Activated CD4-positive, alpha-beta T cell treated with anti-CD3 and anti-CD28 coated beads for 36 hours (primary cell): ENCODE data around the gene AKAP8. TPM values are rescaled to one million over a fixed set of nuclear protein-coding genes. Genes with fewer than 3 reads are reported as not detected.
A peak's percentile ranks its signal among the peaks of the same experiment; 100 is the strongest.
"Not testable (repeated sequence)": the region's sequence is repeated elsewhere in the genome, so short reads cannot be mapped to it uniquely, and the experiment has no call there.

Experiments
- ATAC-seq: fragments of 200-7000 bp; cut with Tn5 transposase; one replicate; pipeline ENCODE4 v1.10.0; 2021; ENCODE audit warnings: mild to moderate bottlenecking, moderate library complexity
- CTCF ChIA-PET: fragments of 350-600 bp; sonication (Branson Sonifier 250); formaldehyde crosslinking; loops from one replicate; lab custom pipeline; 2021; ENCODE audit warnings: antibody characterized with exemption; lab: Charles Lee
- POLR2A ChIA-PET: fragments of 350-600 bp; sonication (Branson Sonifier 250); formaldehyde crosslinking; loops from one replicate; lab custom pipeline; 2021; ENCODE audit warnings: antibody characterized with exemption, inconsistent platforms; lab: Charles Lee
- DNase-seq: peaks from one replicate; pipeline ENCODE4 v3.0.0-alpha.2; 2020
- H3K27ac Mint-ChIP-seq: one replicate; pipeline ENCODE4 v1.8.0; 2021; ENCODE audit warnings: mixed read lengths
- H3K27me3 Mint-ChIP-seq: one replicate; pipeline ENCODE4 v1.8.0; 2021; ENCODE audit warnings: mixed read lengths
- H3K36me3 Mint-ChIP-seq: one replicate; pipeline ENCODE4 v1.8.0; 2021; ENCODE audit warnings: low read depth, mixed read lengths
- H3K4me1 Mint-ChIP-seq: one replicate; pipeline ENCODE4 v1.8.0; 2021; ENCODE audit warnings: mixed read lengths
- H3K4me3 Mint-ChIP-seq: one replicate; pipeline ENCODE4 v1.8.0; 2021; ENCODE audit warnings: mild to moderate bottlenecking, moderate library complexity, mixed read lengths
- H3K9me3 Mint-ChIP-seq: one replicate; pipeline ENCODE4 v1.8.0; 2021; ENCODE audit warnings: low read depth, mixed read lengths
- intact Hi-C, 2 experiments: fragments of 100-400 bp; cut with DNase I in 1 of 2; cut with micrococcal nuclease in 1 of 2; formaldehyde crosslinking; loops; one replicate each; pipeline versions ENCODE4 v1.14.2 to v1.15.1; 2022 to 2024; cut with DNase I, micrococcal nuclease
- total RNA-seq, 2 experiments: library from RNA; stranded (reverse); gene quantifications; one replicate each; pipeline ENCODE4 v1.2.3, GENCODE V29; 2021

The AKAP8 gene
- total RNA-seq, 2 experiments from 2014 or later, result 47.9 to 54.3 TPM

GRCh38 chr19:15363048-15363447 is 16.5 kb downstream of the AKAP8 start:
- H3K27me3 Mint-ChIP-seq, CTCF ChIA-PET, intact Hi-C loops, H3K4me3 Mint-ChIP-seq, H3K4me1 Mint-ChIP-seq, POLR2A ChIA-PET, DNase-seq, H3K27ac Mint-ChIP-seq, H3K9me3 Mint-ChIP-seq, ATAC-seq: not testable (repeated sequence)
- peaks cover 59% of the 10 kb centered on the region for H3K36me3 Mint-ChIP-seq

DNA sequence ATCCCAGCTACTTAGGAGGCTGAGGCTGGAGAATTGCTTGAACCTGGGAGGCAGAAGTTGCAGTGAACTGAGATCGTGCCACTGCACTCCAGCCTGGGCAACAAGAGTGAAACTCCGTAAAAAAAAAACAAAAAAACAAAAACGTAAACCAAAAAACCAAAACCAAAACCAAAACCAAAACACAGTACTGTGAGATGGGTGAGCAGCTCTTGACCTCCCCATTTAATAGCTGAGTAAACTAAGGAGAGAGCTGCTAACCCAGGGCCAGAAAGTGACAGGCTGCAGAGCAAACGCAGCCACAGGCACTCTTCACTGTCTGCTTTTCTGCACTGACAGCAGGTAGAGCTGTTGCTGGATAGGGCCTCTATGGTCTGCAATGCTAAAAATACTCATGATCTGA is 19.6 kb downstream of the AKAP8 start:
- H3K4me3 Mint-ChIP-seq, intact Hi-C loops, H3K27me3 Mint-ChIP-seq, H3K27ac Mint-ChIP-seq, H3K9me3 Mint-ChIP-seq, H3K4me1 Mint-ChIP-seq, DNase-seq: not testable (repeated sequence)
- CTCF ChIA-PET, result interaction anchor here (0.6 to 0.8 kb wide), 3 partner anchors 29 to 1107 kb away, joined by 3 to 6 read pairs (median 3); no protein-coding TSS in a partner anchor
- peak; percentile 53 for ATAC-seq
- POLR2A ChIA-PET, result interaction anchor here (0.6 kb wide), 1 partner anchor 710 kb away, joined by 3 read pairs; no protein-coding TSS in a partner anchor
- H3K36me3 Mint-ChIP-seq, result peaks cover 56% of the 10 kb centered on the region

- Mint-ChIP-seq H3K36me3 (peaks cover 62% of the 10 kb centered on the region), H3K4me3 (no peak overlapping the region), H3K27ac (peak overlapping the region; percentile 63), H3K9me3 (no peaks in the 10 kb centered on the region), H3K27me3 (no peaks in the 10 kb centered on the region), H3K4me1 (no peaks in the 10 kb centered on the region)
- DNase-seq (no peak), ATAC-seq (no peak)
- intact Hi-C loops, result no loop called here
- ChIA-PET POLR2A (interaction anchor here (0.6 to 1.2 kb wide), 3 partner anchors 19 to 493 kb away, joined by 3 to 4 read pairs (median 3); no protein-coding TSS in a partner anchor), CTCF (interaction anchor here (0.6 kb wide), 1 partner anchor 108 kb away, joined by 3 read pairs; no protein-coding TSS in a partner anchor)
Measured at GRCh38 chr19:15358918-15359317, 20.7 kb downstream of the AKAP8 start.

DNA sequence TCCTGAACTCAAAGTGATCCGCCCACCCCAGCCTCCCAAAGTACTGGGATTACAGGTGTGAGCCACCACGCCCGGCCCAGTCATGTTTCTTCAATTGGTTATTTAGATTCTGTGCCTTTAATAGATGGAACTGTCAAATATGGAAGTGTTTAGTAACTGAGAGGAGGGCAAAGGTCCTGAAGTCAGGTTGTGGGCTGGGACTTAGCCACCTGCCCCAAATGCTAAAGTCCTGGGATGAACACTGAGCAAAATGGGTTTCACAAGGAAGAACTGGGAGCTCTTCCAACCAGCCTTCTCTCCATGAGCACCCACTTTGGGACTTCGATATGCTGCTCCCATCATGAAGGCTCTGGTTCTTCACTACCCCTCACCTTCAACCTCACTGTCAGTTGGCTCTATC is 21.7 kb downstream of the AKAP8 start:
- no peak overlapping the region for H3K4me3 Mint-ChIP-seq
- POLR2A ChIA-PET, result interaction anchor here (0.6 kb wide), 2 partner anchors 10 to 24 kb away, joined by 3 read pairs; no protein-coding TSS in a partner anchor
- H3K27ac Mint-ChIP-seq, result peak overlapping the region; percentile 3
- no peak for ATAC-seq
- no peaks in the 10 kb centered on the region for H3K27me3 Mint-ChIP-seq
- CTCF ChIA-PET, result interaction anchor here (0.6 to 0.9 kb wide), 2 partner anchors 153 to 203 kb away, joined by 3 read pairs; no protein-coding TSS in a partner anchor
- intact Hi-C loops, result no loop called here
- peaks cover 61% of the 10 kb centered on the region for H3K36me3 Mint-ChIP-seq
- no peak for DNase-seq
- H3K9me3 Mint-ChIP-seq, result no peaks in the 10 kb centered on the region
- no peaks in the 10 kb centered on the region for H3K4me1 Mint-ChIP-seq

GRCh38 chr19:15354566-15355296 is 24.9 kb downstream of the AKAP8 start:
- intact Hi-C loops, result no loop called here
- Mint-ChIP-seq H3K9me3 (no peaks in the 10 kb centered on the region), H3K27me3 (no peaks in the 10 kb centered on the region), H3K36me3 (peaks cover 44% of the 10 kb centered on the region), H3K4me3 (no peak overlapping the region), H3K4me1 (no peaks in the 10 kb centered on the region), H3K27ac (no peak overlapping the region)
- DNase-seq (no peak), ATAC-seq (no peak)
- ChIA-PET POLR2A (interaction anchor here (0.6 kb wide), 1 partner anchor 21 kb away, joined by 4 read pairs; no protein-coding TSS in a partner anchor), CTCF (no interaction called here)

- Mint-ChIP-seq H3K4me1 (no peaks in the 10 kb centered on the region), H3K27ac (peak overlapping the region; percentile 17), H3K4me3 (no peak overlapping the region), H3K27me3 (no peaks in the 10 kb centered on the region), H3K36me3 (peaks cover 38% of the 10 kb centered on the region), H3K9me3 (no peaks in the 10 kb centered on the region)
- ChIA-PET POLR2A (interaction anchor here (0.6 kb wide), 1 partner anchor 20 kb away, joined by 4 read pairs; no protein-coding TSS in a partner anchor), CTCF (interaction anchor here (0.5 kb wide), 1 partner anchor 113 kb away, joined by 4 read pairs; no protein-coding TSS in a partner anchor)
- DNase-seq (no peak), ATAC-seq (no peak)
- intact Hi-C loops, result no loop called here
Measured at GRCh38 chr19:15353908-15354307, 25.7 kb downstream of the AKAP8 start.

GRCh38 chr19:15352535-15352934 is 27.1 kb downstream of the AKAP8 start:
- ChIA-PET POLR2A (interaction anchor here (1.6 kb wide), 1 partner anchor 19 kb away, joined by 8 read pairs; no protein-coding TSS in a partner anchor), CTCF (interaction anchor here (0.6 to 1.1 kb wide), 2 partner anchors 26 to 250 kb away, joined by 3 to 6 read pairs; no protein-coding TSS in a partner anchor)
- DNase-seq, H3K27me3 Mint-ChIP-seq, H3K27ac Mint-ChIP-seq, H3K4me1 Mint-ChIP-seq, H3K4me3 Mint-ChIP-seq, ATAC-seq, H3K9me3 Mint-ChIP-seq, intact Hi-C loops: not testable (repeated sequence)
- peaks cover 26% of the 10 kb centered on the region for H3K36me3 Mint-ChIP-seq

DNA sequence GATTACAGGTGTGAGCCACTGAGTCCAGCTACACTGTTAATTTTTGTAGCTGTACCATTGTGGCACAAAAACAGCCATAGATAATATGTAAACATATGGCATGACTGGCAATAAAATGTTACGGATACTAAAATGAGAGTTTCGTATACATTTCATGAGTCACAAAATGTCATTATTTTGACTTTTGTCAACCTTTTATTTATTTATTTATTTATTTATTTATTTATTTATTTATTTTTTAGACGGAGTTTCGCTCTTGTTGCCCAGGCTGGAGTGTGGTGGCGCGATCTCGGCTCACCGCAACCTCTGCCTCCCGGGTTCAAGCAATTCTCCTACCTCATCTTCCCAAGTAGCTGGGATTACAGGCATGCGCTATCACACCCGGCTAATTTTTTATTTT is 38.3 kb downstream of the AKAP8 start:
- H3K4me3 Mint-ChIP-seq, H3K27me3 Mint-ChIP-seq, intact Hi-C loops, H3K9me3 Mint-ChIP-seq, ATAC-seq, H3K4me1 Mint-ChIP-seq, H3K27ac Mint-ChIP-seq, DNase-seq, CTCF ChIA-PET, H3K36me3 Mint-ChIP-seq, POLR2A ChIA-PET: not testable (repeated sequence)

DNA sequence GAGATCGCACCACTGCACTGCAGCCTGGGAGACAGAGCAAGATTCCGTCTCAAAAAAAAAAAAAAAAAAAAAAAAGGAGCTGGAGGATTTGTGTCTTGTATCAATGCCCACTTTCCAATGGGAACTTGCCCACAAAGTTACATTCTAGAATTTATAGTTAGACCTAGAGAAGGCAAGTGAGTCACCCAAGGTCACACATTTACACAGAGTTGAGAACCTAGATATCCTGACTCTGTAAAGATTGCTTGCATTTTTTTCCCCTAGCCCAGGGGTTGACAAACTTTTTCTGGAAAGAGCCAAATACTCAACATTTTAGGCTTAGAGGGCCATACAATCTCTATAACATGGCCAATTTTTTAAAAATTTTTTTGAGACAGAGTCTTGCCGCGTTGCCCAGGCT is 39.5 kb downstream of the AKAP8 start:
- Mint-ChIP-seq H3K36me3 (peaks cover 8% of the 10 kb centered on the region), H3K27me3 (no peaks in the 10 kb centered on the region), H3K4me3 (no peak overlapping the region), H3K27ac (no peak overlapping the region), H3K4me1 (no peaks in the 10 kb centered on the region), H3K9me3 (no peaks in the 10 kb centered on the region)
- CTCF ChIA-PET, result interaction anchor here (1.5 kb wide), 1 partner anchor 10 kb away, joined by 3 read pairs; no protein-coding TSS in a partner anchor
- intact Hi-C loops, result no loop called here
- DNase-seq (no peak), ATAC-seq (no peak)
- POLR2A ChIA-PET, result no interaction called here

GRCh38 chr19:15337202-15337601 is 42.4 kb downstream of the AKAP8 start:
- Mint-ChIP-seq H3K27me3 (no peaks in the 10 kb centered on the region), H3K27ac (no peak overlapping the region), H3K4me3 (no peak overlapping the region), H3K9me3 (no peaks in the 10 kb centered on the region), H3K36me3 (peaks cover 4% of the 10 kb centered on the region), H3K4me1 (peaks cover 7% of the 10 kb centered on the region)
- ATAC-seq (no peak), DNase-seq (no peak)
- intact Hi-C loops, result no loop called here
- ChIA-PET CTCF (no interaction called here), POLR2A (interaction anchor here (0.7 kb wide), 1 partner anchor 239 kb away, joined by 9 read pairs; no protein-coding TSS in a partner anchor)

DNA sequence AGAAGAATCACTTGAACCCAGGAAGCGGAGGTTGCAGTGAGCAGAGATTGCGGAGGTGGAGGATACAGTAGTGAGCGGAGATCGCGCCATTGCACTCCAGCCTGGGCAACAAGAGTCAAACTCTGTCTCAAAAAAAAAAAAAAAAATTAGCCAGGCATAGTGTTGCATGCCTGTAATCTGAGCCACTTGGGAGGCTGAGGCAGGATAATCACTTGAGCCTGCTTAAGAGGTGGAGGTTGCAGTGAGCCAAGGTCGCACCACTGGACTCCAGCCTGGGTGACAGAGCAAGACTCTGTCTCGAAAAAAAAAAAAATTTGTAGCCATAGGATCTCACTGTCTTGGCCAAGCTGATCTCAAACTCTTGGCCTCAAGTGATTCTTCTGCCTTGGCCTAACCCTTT is 43.6 kb downstream of the AKAP8 start:
- DNase-seq, H3K27me3 Mint-ChIP-seq, H3K9me3 Mint-ChIP-seq, H3K27ac Mint-ChIP-seq, CTCF ChIA-PET, H3K4me1 Mint-ChIP-seq, intact Hi-C loops, ATAC-seq, H3K36me3 Mint-ChIP-seq, H3K4me3 Mint-ChIP-seq: not testable (repeated sequence)
- POLR2A ChIA-PET, result interaction anchor here (0.6 kb wide), 1 partner anchor 25 kb away, joined by 4 read pairs; no protein-coding TSS in a partner anchor
